C4-2B (cell line): Measurements from ENCODE around the gene NALCN.

Source experiments
- ZFX ChIP-seq: fragments of 450-650 bp; IDR thresholded peaks from 2 replicates; pipeline ENCODE4 v1.6.1; 2017
- TF ChIP-seq, protein P1 (sequence below): fragments of 450-650 bp; conservative IDR thresholded peaks from 2 replicates; pipeline ENCODE4 v1.5.1; 2017; ENCODE audit warnings: mild to moderate bottlenecking

DNA sequence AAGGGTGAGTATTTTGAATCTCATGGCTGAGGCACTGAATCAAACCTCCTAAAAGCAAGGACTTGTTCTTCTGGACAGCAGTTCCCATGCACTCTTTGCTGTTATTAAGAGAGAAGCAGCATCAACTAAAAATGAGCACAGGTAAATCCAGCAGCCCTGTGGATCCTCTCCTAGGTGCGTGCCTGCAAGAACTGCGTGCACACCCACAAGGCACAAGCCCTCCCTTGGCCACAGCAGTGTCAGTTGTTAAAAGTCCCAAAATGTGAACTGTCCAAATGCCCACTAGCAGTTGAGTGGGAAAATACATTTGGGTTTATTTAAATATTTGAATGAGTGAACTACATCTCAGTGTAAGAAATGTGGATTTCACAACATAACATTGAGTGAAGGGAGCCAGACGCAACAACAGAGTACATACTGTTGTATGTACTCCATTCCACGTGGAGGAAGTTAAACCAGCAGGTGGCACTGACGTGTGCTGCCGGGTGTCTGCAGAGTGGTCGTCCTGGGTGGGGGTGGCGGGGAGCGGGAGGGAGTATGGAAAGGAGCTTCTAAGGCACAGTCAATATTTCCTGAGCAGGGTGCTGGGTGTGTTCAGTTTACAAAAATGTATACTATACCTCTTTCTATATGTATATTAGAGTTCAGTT, 266.4 kb downstream of the NALCN start:
- TF ChIP-seq, protein P1, sequence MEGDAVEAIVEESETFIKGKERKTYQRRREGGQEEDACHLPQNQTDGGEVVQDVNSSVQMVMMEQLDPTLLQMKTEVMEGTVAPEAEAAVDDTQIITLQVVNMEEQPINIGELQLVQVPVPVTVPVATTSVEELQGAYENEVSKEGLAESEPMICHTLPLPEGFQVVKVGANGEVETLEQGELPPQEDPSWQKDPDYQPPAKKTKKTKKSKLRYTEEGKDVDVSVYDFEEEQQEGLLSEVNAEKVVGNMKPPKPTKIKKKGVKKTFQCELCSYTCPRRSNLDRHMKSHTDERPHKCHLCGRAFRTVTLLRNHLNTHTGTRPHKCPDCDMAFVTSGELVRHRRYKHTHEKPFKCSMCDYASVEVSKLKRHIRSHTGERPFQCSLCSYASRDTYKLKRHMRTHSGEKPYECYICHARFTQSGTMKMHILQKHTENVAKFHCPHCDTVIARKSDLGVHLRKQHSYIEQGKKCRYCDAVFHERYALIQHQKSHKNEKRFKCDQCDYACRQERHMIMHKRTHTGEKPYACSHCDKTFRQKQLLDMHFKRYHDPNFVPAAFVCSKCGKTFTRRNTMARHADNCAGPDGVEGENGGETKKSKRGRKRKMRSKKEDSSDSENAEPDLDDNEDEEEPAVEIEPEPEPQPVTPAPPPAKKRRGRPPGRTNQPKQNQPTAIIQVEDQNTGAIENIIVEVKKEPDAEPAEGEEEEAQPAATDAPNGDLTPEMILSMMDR = peak; percentile 26
- TF ChIP-seq ZFX = no peak
